Progenitor cell of endocrine pancreas (in vitro differentiated cells): ENCODE results near the gene SRGAP1. TPM values are rescaled to one million over a fixed set of nuclear protein-coding genes. Genes with fewer than 3 reads are reported as not detected.

Source experiments
- DNase-seq: peaks from one replicate; pipeline ENCODE4 v3.0.0; 2021; ENCODE audit warnings: low spot score; ENCODE audit not compliant: unreplicated experiment
- H3K27ac Mint-ChIP-seq: 2 replicates; pipeline ENCODE4 v1.8.0; 2021; ENCODE audit warnings: mild to moderate bottlenecking, moderate library complexity, mixed read lengths
- H3K27me3 Mint-ChIP-seq: 2 replicates; pipeline ENCODE4 v1.8.0; 2021; ENCODE audit warnings: mixed read lengths
- H3K36me3 Mint-ChIP-seq: 2 replicates; pipeline ENCODE4 v1.8.0; 2022; ENCODE audit warnings: mixed read lengths; ENCODE audit not compliant: insufficient read depth
- H3K4me1 Mint-ChIP-seq: 2 replicates; pipeline ENCODE4 v1.8.0; 2021; ENCODE audit warnings: low read depth, mixed read lengths
- H3K4me3 Mint-ChIP-seq: 2 replicates; pipeline ENCODE4 v1.8.0; 2021; ENCODE audit warnings: low read depth, mild to moderate bottlenecking, moderate library complexity, mixed read lengths
- H3K9me3 Mint-ChIP-seq: 2 replicates; pipeline ENCODE4 v1.8.0; 2021; ENCODE audit warnings: low read depth, mixed read lengths
- total RNA-seq: library from RNA; stranded (reverse); gene quantifications from 2 replicates; pipeline ENCODE4 v1.2.1, GENCODE V29; 2021
- TF ChIP-seq, protein P1 (sequence below): fragments of 200-600 bp; sonication (generic); IDR thresholded peaks from one replicate; pipeline ENCODE4 v1.5.0; 2021; ENCODE audit warnings: antibody characterized with exemption, mild to moderate bottlenecking; ENCODE audit not compliant: unreplicated experiment

Gene SRGAP1
- total RNA-seq, 1 donor from 2014 or later: 23.1 TPM

DNA sequence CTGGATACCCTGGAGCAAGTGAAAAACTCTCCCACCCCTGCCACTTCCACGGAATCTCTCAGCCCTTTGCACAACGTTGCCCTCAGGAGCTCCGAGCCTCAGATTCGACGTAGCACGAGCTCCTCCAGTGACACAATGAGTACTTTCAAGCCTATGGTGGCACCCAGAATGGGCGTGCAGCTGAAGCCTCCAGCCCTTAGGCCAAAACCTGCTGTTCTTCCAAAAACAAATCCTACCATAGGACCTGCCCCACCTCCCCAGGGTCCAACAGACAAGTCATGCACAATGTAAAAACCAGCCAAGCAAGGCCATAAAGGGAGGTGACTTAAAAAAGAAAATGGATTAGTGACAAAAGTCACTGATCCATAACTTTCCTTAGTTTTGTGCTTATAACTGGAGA lies 297.9 kb downstream of the SRGAP1 start:
- TF ChIP-seq, protein P1, sequence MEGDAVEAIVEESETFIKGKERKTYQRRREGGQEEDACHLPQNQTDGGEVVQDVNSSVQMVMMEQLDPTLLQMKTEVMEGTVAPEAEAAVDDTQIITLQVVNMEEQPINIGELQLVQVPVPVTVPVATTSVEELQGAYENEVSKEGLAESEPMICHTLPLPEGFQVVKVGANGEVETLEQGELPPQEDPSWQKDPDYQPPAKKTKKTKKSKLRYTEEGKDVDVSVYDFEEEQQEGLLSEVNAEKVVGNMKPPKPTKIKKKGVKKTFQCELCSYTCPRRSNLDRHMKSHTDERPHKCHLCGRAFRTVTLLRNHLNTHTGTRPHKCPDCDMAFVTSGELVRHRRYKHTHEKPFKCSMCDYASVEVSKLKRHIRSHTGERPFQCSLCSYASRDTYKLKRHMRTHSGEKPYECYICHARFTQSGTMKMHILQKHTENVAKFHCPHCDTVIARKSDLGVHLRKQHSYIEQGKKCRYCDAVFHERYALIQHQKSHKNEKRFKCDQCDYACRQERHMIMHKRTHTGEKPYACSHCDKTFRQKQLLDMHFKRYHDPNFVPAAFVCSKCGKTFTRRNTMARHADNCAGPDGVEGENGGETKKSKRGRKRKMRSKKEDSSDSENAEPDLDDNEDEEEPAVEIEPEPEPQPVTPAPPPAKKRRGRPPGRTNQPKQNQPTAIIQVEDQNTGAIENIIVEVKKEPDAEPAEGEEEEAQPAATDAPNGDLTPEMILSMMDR: no peak
- H3K36me3 Mint-ChIP-seq: peaks cover 30% of the 10 kb centered on the region
- no peak overlapping the region for H3K4me3 Mint-ChIP-seq
- no peak for DNase-seq
- H3K27ac Mint-ChIP-seq: no peak overlapping the region
- H3K27me3 Mint-ChIP-seq: no peaks in the 10 kb centered on the region
- H3K9me3 Mint-ChIP-seq: no peaks in the 10 kb centered on the region
- no peaks in the 10 kb centered on the region for H3K4me1 Mint-ChIP-seq

DNA sequence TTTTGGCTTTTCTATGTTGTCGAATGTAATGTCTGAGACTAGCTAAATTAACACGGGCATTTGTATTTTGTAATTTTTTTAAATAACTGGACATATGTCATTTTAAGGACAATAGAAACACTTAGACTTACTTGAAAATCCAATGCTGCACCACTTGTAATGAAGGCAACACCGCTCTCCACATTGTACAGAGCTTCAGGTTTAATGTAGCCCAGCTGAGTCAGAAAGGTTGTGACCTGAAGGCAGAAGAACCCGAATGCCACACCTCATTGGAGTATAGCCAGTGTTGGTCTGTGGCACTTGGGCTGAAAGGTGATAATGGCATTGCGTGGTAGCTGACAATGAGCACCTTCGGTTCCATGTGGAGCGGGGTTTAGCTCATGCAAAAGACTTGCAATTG lies 298.3 kb downstream of the SRGAP1 start:
- H3K36me3 Mint-ChIP-seq: peaks cover 29% of the 10 kb centered on the region
- H3K27ac Mint-ChIP-seq: no peak overlapping the region
- DNase-seq: no peak
- H3K9me3 Mint-ChIP-seq: no peaks in the 10 kb centered on the region
- no peak overlapping the region for H3K4me3 Mint-ChIP-seq
- no peaks in the 10 kb centered on the region for H3K27me3 Mint-ChIP-seq
- H3K4me1 Mint-ChIP-seq: no peaks in the 10 kb centered on the region
- TF ChIP-seq, protein P1: no peak

- H3K36me3 Mint-ChIP-seq: peaks cover 22% of the 10 kb centered on the region
- DNase-seq: no peak
- no peak overlapping the region for H3K4me3 Mint-ChIP-seq
- H3K27ac Mint-ChIP-seq: peak overlapping the region; percentile 51
- H3K9me3 Mint-ChIP-seq: no peaks in the 10 kb centered on the region
- no peaks in the 10 kb centered on the region for H3K27me3 Mint-ChIP-seq
- H3K4me1 Mint-ChIP-seq: no peaks in the 10 kb centered on the region
- TF ChIP-seq, protein P1: no peak
Measured at GRCh38 chr12:64145226-64145625, 300.7 kb downstream of the SRGAP1 start.

GRCh38 chr12:64147011-64147631 lies 302.6 kb downstream of the SRGAP1 start:
- Mint-ChIP-seq H3K36me3 (peaks cover 22% of the 10 kb centered on the region), H3K4me3 (no peak overlapping the region), H3K9me3 (no peaks in the 10 kb centered on the region), H3K4me1 (no peaks in the 10 kb centered on the region), H3K27ac (no peak overlapping the region), H3K27me3 (no peaks in the 10 kb centered on the region)
- no peak for DNase-seq
- TF ChIP-seq, protein P1: no peak

DNA sequence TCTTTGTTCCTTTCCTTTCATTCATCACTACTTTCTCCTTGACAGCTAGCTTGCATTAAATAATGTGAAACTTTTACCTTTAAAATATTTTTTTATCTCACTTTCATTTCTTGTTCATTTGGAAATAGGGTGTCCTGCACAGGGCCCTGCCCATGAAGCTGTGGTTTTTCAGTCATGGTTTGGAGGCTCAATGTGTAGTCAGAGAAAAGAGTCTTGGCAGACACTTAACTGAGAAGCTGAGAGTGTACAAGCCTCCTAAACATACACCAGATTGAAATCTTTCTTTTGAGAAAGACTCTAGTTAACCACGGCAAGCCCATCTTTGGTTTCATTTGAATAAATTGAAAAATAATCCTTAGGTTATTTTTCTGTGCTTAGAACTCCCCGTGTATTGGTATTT lies 303.4 kb downstream of the SRGAP1 start:
- H3K9me3 Mint-ChIP-seq: no peaks in the 10 kb centered on the region
- H3K27ac Mint-ChIP-seq: no peak overlapping the region
- TF ChIP-seq, protein P1: no peak
- no peak overlapping the region for H3K4me3 Mint-ChIP-seq
- no peaks in the 10 kb centered on the region for H3K27me3 Mint-ChIP-seq
- no peak for DNase-seq
- H3K4me1 Mint-ChIP-seq: no peaks in the 10 kb centered on the region
- peaks cover 17% of the 10 kb centered on the region for H3K36me3 Mint-ChIP-seq
